ENCODE data around the gene SELENOI. TPM values are rescaled to one million over a fixed set of nuclear protein-coding genes. Genes with fewer than 3 reads are reported as not detected.

Gene SELENOI
- total and polyA plus RNA-seq, 9 donors: 2.5 to 23.7 (median 13.4) TPM

GRCh38 chr2:26382564-26382963, 36.6 kb downstream of the SELENOI start:
- 81 to 92% (median 91%) methylated on average over 3 of the region's 3 CpGs for WGBS, 3 donors
- intact Hi-C loops (cut with DNase I): no loop called here

GRCh38 chr2:26384183-26384582, 38.2 kb downstream of the SELENOI start:
- Histone ChIP-seq H3K27ac (no peak overlapping the region), H3K9me3 (no peaks in the 10 kb centered on the region), H3K27me3 (no peaks in the 10 kb centered on the region), H3K4me3 (no peak overlapping the region), H3K4me1 (ENCODE audit: insufficient read depth) (peaks cover 2% of the 10 kb centered on the region), H3K36me3 (no peaks in the 10 kb centered on the region)
- no peak for DNase-seq
- no peak for TF ChIP-seq EP300 (IDR thresholded peaks at IDR 0.05)
- no peak for TF ChIP-seq CTCF (IDR thresholded peaks at IDR 0.05)
- WGBS, 3 donors: 92 to 96% (median 95%) methylated on average over 9 of the region's 9 CpGs
- intact Hi-C loops (cut with DNase I): no loop called here

More at GRCh38 chr2:26382564-26382963, 36.6 kb downstream of the SELENOI start:
- TF ChIP-seq CTCF (IDR thresholded peaks at IDR 0.05) (no peak), EP300 (IDR thresholded peaks at IDR 0.05) (no peak), POLR2A (IDR thresholded peaks at IDR 0.05) (no peak)
- H3K27me3 ChIP-seq: no peaks in the 10 kb centered on the region
- no peak overlapping the region for H3K4me3 ChIP-seq
- no peak for DNase-seq
- no peak overlapping the region for H3K27ac ChIP-seq
- no peaks in the 10 kb centered on the region for H3K9me3 ChIP-seq
- H3K4me1 ChIP-seq (ENCODE audit: insufficient read depth): peaks cover 2% of the 10 kb centered on the region
- H3K36me3 ChIP-seq: no peaks in the 10 kb centered on the region

- intact Hi-C loops (cut with DNase I): no loop called here
- H3K4me3 ChIP-seq: no peak overlapping the region
- peaks cover 2% of the 10 kb centered on the region for H3K4me1 ChIP-seq (ENCODE audit: insufficient read depth)
- H3K36me3 ChIP-seq: no peaks in the 10 kb centered on the region
- H3K9me3 ChIP-seq: no peaks in the 10 kb centered on the region
- TF ChIP-seq POLR2A (IDR thresholded peaks at IDR 0.05) (no peak), EP300 (IDR thresholded peaks at IDR 0.05) (no peak), CTCF (IDR thresholded peaks at IDR 0.05) (no peak)
- DNase-seq: no peak
- no peaks in the 10 kb centered on the region for H3K27me3 ChIP-seq
- no peak overlapping the region for H3K27ac ChIP-seq
Measured at GRCh38 chr2:26384597-26384996, 38.7 kb downstream of the SELENOI start.

- H3K27me3 ChIP-seq: no peaks in the 10 kb centered on the region
- H3K9me3 ChIP-seq: no peaks in the 10 kb centered on the region
- intact Hi-C loops (cut with DNase I): no loop called here
- TF ChIP-seq EP300 (IDR thresholded peaks at IDR 0.05): no peak
- TF ChIP-seq CTCF (IDR thresholded peaks at IDR 0.05): no peak
- TF ChIP-seq POLR2A (IDR thresholded peaks at IDR 0.05): no peak
- 70 to 81% (median 78%) methylated on average over 4 of the region's 4 CpGs for WGBS, 3 donors
- peaks cover 2% of the 10 kb centered on the region for H3K4me1 ChIP-seq (ENCODE audit: insufficient read depth)
- DNase-seq: no peak
- no peak overlapping the region for H3K4me3 ChIP-seq
- no peaks in the 10 kb centered on the region for H3K36me3 ChIP-seq
- no peak overlapping the region for H3K27ac ChIP-seq
Measured at GRCh38 chr2:26387189-26387588, 41.2 kb downstream of the SELENOI start.

- intact Hi-C loops (cut with DNase I): no loop called here
- no peaks in the 10 kb centered on the region for H3K36me3 ChIP-seq
- DNase-seq: no peak
- no peak overlapping the region for H3K27ac ChIP-seq
- 80 to 84% (median 82%) methylated on average over 4 of the region's 4 CpGs for WGBS, 3 donors
- H3K27me3 ChIP-seq: no peaks in the 10 kb centered on the region
- H3K9me3 ChIP-seq: no peaks in the 10 kb centered on the region
- no peak for TF ChIP-seq POLR2A (IDR thresholded peaks at IDR 0.05)
- TF ChIP-seq EP300 (IDR thresholded peaks at IDR 0.05): no peak
- TF ChIP-seq CTCF (IDR thresholded peaks at IDR 0.05): no peak
- H3K4me3 ChIP-seq: no peak overlapping the region
- no peaks in the 10 kb centered on the region for H3K4me1 ChIP-seq (ENCODE audit: insufficient read depth)
Measured at GRCh38 chr2:26394694-26395093, 48.8 kb downstream of the SELENOI start.
